Measurements from ENCODE around the gene SLC4A3.

DNA sequence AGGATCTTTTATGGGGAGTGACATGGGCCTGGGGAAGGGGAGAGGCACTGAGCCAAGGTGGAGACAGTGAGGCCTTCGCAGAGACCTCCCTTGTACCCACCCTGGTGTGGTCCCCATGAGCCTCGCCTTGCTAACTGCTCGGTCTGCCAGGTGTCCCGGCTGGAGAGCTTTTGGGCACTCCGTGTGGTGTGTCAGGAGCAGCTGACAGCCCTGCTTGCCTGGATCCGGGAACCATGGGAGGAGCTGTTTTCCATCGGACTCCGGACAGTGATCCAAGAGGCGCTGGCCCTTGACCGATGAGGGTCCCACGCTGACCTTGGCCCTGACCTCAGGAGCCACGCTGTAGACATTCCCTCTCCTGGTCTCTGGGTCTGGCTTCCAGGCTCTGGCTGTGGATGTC, 11.5 kb upstream of the SLC4A3 start:
- TF ChIP-seq SUZ12 (IDR thresholded peaks at IDR 0.05; ENCODE audit: extremely low read depth, insufficient read depth, insufficient read length) (no peak), YY1 (IDR thresholded peaks at IDR 0.05; ENCODE audit: insufficient read depth, insufficient read length) (no peak)
